ENCODE data around the gene FOXN3. TPM values are rescaled to one million over a fixed set of nuclear protein-coding genes. Genes with fewer than 3 reads are reported as not detected.

Gene FOXN3
- total RNA-seq, 2 experiments from 2014 or later = 124 to 127 TPM

DNA sequence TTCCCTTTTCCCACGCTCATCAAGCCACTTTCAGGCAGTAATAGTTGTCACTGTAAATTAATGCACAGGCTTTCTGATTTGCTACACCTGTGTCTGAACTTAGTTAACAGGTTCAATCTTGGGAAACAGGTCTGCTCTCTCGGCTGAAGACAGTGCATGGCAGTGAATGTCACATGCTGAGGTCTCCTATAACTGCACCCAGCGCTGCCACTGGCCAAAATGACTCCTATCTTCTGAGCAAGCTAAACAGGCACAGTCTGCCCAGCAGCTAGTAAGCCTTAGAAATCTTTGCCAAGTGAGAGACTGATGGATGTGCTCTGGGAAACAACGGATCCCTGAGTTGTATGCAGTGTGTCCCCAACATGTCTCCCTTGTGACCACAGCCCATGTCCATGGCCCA lies 25.2 kb upstream of the FOXN3 start:
- peaks cover 12% of the 10 kb centered on the region for H3K36me3 Mint-ChIP-seq (ENCODE audit: low read depth)
- no peaks in the 10 kb centered on the region for H3K27me3 ChIP-seq (ENCODE audit: control insufficient read depth in 1 of 2, insufficient read depth in 2 of 2, low read length in 2 of 2)
- CTCF ChIA-PET = interaction anchor here (0.7 kb wide), 1 partner anchor 286 kb away, joined by 3 read pairs; no protein-coding TSS in a partner anchor
- no peak overlapping the region for H3K4me3 Mint-ChIP-seq
- ATAC-seq (ENCODE audit: poor library complexity) = no peak
- H3K4me3 ChIP-seq (ENCODE audit: low read length) = no peak overlapping the region
- intact Hi-C loops (cut with DNase I, micrococcal nuclease) = no loop called here
- no peak overlapping the region for H3K27ac ChIP-seq (ENCODE audit: low read depth in 1 of 2, low read length in 2 of 2)
- no peaks in the 10 kb centered on the region for H3K9me3 Mint-ChIP-seq
- DNase-seq = no peak
- peaks cover 25% of the 10 kb centered on the region for H3K4me1 ChIP-seq (ENCODE audit: insufficient read depth, low read length)
- POLR2A ChIA-PET = no interaction called here
- H3K27me3 Mint-ChIP-seq = no peaks in the 10 kb centered on the region
- no peaks in the 10 kb centered on the region for H3K9me3 ChIP-seq (ENCODE audit: control insufficient read depth in 1 of 2, insufficient read depth in 1 of 2, low read length in 2 of 2)
- H3K27ac Mint-ChIP-seq = peak overlapping the region; percentile 19
- peaks cover 75% of the 10 kb centered on the region for H3K4me1 Mint-ChIP-seq (ENCODE audit: low read depth)
- peaks cover 5% of the 10 kb centered on the region for H3K36me3 ChIP-seq (ENCODE audit: insufficient read depth, low read length)
- TF ChIP-seq, protein P1, sequence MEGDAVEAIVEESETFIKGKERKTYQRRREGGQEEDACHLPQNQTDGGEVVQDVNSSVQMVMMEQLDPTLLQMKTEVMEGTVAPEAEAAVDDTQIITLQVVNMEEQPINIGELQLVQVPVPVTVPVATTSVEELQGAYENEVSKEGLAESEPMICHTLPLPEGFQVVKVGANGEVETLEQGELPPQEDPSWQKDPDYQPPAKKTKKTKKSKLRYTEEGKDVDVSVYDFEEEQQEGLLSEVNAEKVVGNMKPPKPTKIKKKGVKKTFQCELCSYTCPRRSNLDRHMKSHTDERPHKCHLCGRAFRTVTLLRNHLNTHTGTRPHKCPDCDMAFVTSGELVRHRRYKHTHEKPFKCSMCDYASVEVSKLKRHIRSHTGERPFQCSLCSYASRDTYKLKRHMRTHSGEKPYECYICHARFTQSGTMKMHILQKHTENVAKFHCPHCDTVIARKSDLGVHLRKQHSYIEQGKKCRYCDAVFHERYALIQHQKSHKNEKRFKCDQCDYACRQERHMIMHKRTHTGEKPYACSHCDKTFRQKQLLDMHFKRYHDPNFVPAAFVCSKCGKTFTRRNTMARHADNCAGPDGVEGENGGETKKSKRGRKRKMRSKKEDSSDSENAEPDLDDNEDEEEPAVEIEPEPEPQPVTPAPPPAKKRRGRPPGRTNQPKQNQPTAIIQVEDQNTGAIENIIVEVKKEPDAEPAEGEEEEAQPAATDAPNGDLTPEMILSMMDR (IDR thresholded peaks at IDR 0.05) = no peak

DNA sequence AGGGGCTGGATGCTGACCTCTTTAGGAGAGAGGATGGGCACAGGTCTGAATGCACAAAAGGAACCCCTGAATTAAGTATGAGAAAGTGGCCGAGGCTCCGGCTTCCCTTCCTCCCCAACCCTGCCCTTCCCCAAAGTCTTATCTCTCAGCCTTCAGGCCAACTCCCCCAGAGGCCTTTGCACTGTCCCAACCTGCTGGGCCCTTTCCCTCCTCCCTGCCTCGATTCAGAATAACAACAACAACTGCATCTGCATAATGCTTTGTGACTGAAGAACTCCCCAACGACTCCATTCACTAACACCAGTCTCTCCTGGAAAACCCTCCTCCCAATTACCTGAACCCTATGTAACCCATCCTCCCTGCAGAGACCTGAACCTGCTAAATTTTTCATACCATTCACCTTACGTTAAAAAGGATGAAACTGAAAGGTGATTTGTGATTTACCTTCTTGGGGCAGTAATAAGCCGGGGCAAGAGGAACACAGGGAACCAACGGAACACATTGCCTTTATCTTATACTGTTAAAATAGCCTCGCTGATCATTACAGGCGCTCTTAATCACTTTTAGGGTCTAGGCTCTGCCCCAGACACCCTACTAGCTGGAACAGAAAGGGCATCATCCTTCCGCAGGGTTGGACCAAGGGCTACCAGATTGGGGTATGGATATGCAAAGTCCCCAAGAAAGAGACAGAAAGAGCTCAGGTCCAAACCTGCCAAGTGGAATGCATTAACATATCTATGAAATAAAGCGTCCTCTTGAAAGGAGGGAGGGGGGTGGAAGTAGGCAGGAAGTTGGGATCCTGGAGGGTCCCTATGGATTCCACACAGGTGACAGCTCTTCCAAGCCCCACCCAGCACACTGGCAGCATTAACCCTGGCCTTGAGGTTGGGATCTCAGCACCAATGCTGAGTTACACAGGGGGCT lies 24.2 kb upstream of the FOXN3 start:
- POLR2A ChIA-PET = no interaction called here
- CTCF ChIA-PET = interaction anchor here (0.7 kb wide), 1 partner anchor 287 kb away, joined by 3 read pairs; no protein-coding TSS in a partner anchor

GRCh38 chr14:89435892-89436656 lies 19.0 kb upstream of the FOXN3 start:
- Mint-ChIP-seq H3K27me3 (no peaks in the 10 kb centered on the region), H3K9me3 (no peaks in the 10 kb centered on the region), H3K36me3 (ENCODE audit: low read depth) (peaks cover 5% of the 10 kb centered on the region), H3K4me3 (no peak overlapping the region), H3K4me1 (ENCODE audit: low read depth) (peaks cover 52% of the 10 kb centered on the region), H3K27ac (peak overlapping the region; percentile 66)
- H3K27me3 ChIP-seq (ENCODE audit: control insufficient read depth in 1 of 2, insufficient read depth in 2 of 2, low read length in 2 of 2) = no peaks in the 10 kb centered on the region
- peaks cover 13% of the 10 kb centered on the region for H3K4me1 ChIP-seq (ENCODE audit: insufficient read depth, low read length)
- ChIA-PET CTCF (interaction anchor here (0.6 kb wide), 1 partner anchor 390 kb away, joined by 3 read pairs; no protein-coding TSS in a partner anchor), POLR2A (interaction anchor here (0.6 kb wide), 1 partner anchor 23 kb away, joined by 3 read pairs; no protein-coding TSS in a partner anchor)
- peaks cover 5% of the 10 kb centered on the region for H3K36me3 ChIP-seq (ENCODE audit: insufficient read depth, low read length)
- ATAC-seq (ENCODE audit: poor library complexity) = no peak
- H3K4me3 ChIP-seq (ENCODE audit: low read length) = no peak overlapping the region
- TF ChIP-seq, protein P1 (IDR thresholded peaks at IDR 0.05) = no peak
- H3K9me3 ChIP-seq (ENCODE audit: control insufficient read depth in 1 of 2, insufficient read depth in 1 of 2, low read length in 2 of 2) = no peaks in the 10 kb centered on the region
- DNase-seq = no peak
- intact Hi-C loops (cut with DNase I, micrococcal nuclease) = no loop called here
- peak overlapping the region in 1 of 2 donors; percentile 14 for H3K27ac ChIP-seq (ENCODE audit: low read depth in 1 of 2, low read length in 2 of 2)

More for the DNA sequence above, 24.2 kb upstream of the FOXN3 start:
- Histone ChIP-seq H3K27me3 (ENCODE audit: control insufficient read depth in 1 of 2, insufficient read depth in 2 of 2, low read length in 2 of 2) (no peaks in the 10 kb centered on the region), H3K4me3 (ENCODE audit: low read length) (no peak overlapping the region), H3K4me1 (ENCODE audit: insufficient read depth, low read length) (peaks cover 27% of the 10 kb centered on the region), H3K9me3 (ENCODE audit: control insufficient read depth in 1 of 2, insufficient read depth in 1 of 2, low read length in 2 of 2) (no peaks in the 10 kb centered on the region), H3K36me3 (ENCODE audit: insufficient read depth, low read length) (peaks cover 5% of the 10 kb centered on the region), H3K27ac (ENCODE audit: low read depth in 1 of 2, low read length in 2 of 2) (no peak overlapping the region)
- DNase-seq (no peak), ATAC-seq (ENCODE audit: poor library complexity) (no peak)
- Mint-ChIP-seq H3K4me3 (no peak overlapping the region), H3K27ac (peak overlapping the region; percentile 58), H3K4me1 (ENCODE audit: low read depth) (peaks cover 76% of the 10 kb centered on the region), H3K27me3 (no peaks in the 10 kb centered on the region), H3K36me3 (ENCODE audit: low read depth) (peaks cover 9% of the 10 kb centered on the region), H3K9me3 (no peaks in the 10 kb centered on the region)
- TF ChIP-seq, protein P1 (IDR thresholded peaks at IDR 0.05) = no peak
- intact Hi-C loops (cut with DNase I, micrococcal nuclease) = no loop called here
